ENCODE results near the gene CCP110.

The CCP110 gene

DNA sequence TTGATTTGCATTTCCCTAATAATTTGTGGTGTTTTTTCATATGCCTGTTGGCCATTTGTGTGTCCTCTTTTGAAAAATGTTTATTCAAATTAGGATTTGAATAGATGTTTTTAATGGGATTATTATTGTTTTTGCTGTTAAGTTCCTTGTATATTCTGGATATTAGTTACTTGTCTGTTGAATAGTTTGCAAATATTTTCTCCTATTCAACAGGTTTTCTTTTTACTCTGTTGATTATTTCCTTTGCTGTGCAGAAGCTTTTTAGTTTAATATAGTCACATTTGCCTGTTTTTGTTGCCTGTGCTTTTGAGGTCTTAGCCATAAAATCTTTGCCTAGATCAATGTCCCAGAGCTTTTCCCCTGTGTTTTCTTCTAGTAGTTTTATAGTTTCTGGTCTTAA is 11.4 kb upstream of the CCP110 start:
- peaks cover 31% of the 10 kb centered on the region for H3K4me1 ChIP-seq (ENCODE audit: insufficient read depth, low read length, poor library complexity, severe bottlenecking)
- no peaks in the 10 kb centered on the region for H3F3A ChIP-seq (ENCODE audit: low read depth)
- H3K79me2 ChIP-seq (ENCODE audit: insufficient read depth, low read length): peaks cover 33% of the 10 kb centered on the region; the same call in 1 of the 2 replicates
- H3K36me3 ChIP-seq (ENCODE audit: insufficient read depth, low read length): peaks cover 48% of the 10 kb centered on the region; the same call in 1 of the 2 replicates
- no peak for TF ChIP-seq EZH2phosphoT487 (IDR thresholded peaks at IDR 0.05; ENCODE audit: borderline replicate concordance)
- TF ChIP-seq, protein P1, sequence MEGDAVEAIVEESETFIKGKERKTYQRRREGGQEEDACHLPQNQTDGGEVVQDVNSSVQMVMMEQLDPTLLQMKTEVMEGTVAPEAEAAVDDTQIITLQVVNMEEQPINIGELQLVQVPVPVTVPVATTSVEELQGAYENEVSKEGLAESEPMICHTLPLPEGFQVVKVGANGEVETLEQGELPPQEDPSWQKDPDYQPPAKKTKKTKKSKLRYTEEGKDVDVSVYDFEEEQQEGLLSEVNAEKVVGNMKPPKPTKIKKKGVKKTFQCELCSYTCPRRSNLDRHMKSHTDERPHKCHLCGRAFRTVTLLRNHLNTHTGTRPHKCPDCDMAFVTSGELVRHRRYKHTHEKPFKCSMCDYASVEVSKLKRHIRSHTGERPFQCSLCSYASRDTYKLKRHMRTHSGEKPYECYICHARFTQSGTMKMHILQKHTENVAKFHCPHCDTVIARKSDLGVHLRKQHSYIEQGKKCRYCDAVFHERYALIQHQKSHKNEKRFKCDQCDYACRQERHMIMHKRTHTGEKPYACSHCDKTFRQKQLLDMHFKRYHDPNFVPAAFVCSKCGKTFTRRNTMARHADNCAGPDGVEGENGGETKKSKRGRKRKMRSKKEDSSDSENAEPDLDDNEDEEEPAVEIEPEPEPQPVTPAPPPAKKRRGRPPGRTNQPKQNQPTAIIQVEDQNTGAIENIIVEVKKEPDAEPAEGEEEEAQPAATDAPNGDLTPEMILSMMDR (conservative IDR thresholded peaks at IDR 0.05; ENCODE audit: low read length): no peak
- H3K27me3 ChIP-seq (ENCODE audit: insufficient read depth, low read length, poor library complexity, severe bottlenecking): no peaks in the 10 kb centered on the region
- H2AFZ ChIP-seq (ENCODE audit: low read length): no peak overlapping the region
- H3K9me2 ChIP-seq (replicated peaks; ENCODE audit: low read depth, low read length): no peaks in the 10 kb centered on the region
- no peak overlapping the region for H3K4me3 ChIP-seq (ENCODE audit: low read length, poor library complexity, severe bottlenecking)
- H3K9me3 ChIP-seq (ENCODE audit: insufficient read depth, low read depth, low read length): no peaks in the 10 kb centered on the region
- H3K4me2 ChIP-seq (ENCODE audit: low read depth, low read length, poor library complexity, severe bottlenecking): no peak overlapping the region
- no peak overlapping the region for H3K9ac ChIP-seq (ENCODE audit: low read depth, low read length, poor library complexity, severe bottlenecking)
- H4K20me1 ChIP-seq (ENCODE audit: insufficient read depth, low read length, poor library complexity, severe bottlenecking): peaks cover 13% of the 10 kb centered on the region

DNA sequence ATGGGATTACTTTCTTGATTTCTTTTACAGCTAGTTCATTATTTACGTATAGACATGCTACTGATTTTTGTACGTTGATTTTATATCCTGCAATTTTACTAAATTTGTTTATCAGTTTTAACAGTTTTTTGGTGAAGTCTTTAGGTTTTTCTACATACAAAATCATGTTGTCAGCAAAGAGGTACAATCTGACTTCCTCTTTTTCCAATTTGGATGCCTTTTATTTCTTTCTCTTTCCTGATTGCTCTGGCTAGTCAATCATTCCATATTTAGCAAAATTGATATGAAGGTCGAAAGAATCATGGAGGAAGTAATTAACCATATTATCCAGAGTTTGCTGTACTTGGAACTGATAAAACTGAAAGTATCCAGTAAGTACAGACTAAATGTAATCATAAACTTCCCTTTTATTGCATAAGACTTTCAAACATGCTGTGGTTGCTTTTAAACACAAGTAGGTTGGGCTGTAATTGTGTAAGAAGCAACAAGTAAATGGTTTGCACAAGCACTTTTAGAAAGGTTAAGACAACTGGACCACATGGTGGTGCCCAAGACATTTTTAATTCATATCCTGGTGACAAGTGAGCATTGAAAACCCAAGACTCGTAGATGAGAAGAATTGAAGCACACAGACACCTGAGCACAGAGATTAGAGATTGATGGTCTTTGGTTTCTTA is 10.2 kb upstream of the CCP110 start:
- TF ChIP-seq, protein P1 (conservative IDR thresholded peaks at IDR 0.05; ENCODE audit: low read length): peak; percentile 40; the same call in 1 of the 2 replicates
- TF ChIP-seq EZH2phosphoT487 (IDR thresholded peaks at IDR 0.05; ENCODE audit: borderline replicate concordance): no peak
- Histone ChIP-seq H4K20me1 (ENCODE audit: insufficient read depth, low read length, poor library complexity, severe bottlenecking) (peaks cover 26% of the 10 kb centered on the region), H3K4me3 (ENCODE audit: low read length, poor library complexity, severe bottlenecking) (peak overlapping the region; percentile 21), H3K9me3 (ENCODE audit: insufficient read depth, low read depth, low read length) (no peaks in the 10 kb centered on the region), H3K4me1 (ENCODE audit: insufficient read depth, low read length, poor library complexity, severe bottlenecking) (peaks cover 42% of the 10 kb centered on the region), H3K27me3 (ENCODE audit: insufficient read depth, low read length, poor library complexity, severe bottlenecking) (no peaks in the 10 kb centered on the region), H3K4me2 (ENCODE audit: low read depth, low read length, poor library complexity, severe bottlenecking) (peak overlapping the region; percentile 81), H3K36me3 (ENCODE audit: insufficient read depth, low read length) (peaks cover 36% of the 10 kb centered on the region; the same call in 1 of the 2 replicates), H3F3A (ENCODE audit: low read depth) (no peaks in the 10 kb centered on the region), H3K9ac (ENCODE audit: low read depth, low read length, poor library complexity, severe bottlenecking) (no peak overlapping the region), H3K79me2 (ENCODE audit: insufficient read depth, low read length) (peaks cover 45% of the 10 kb centered on the region; the same call in 1 of the 2 replicates), H3K9me2 (replicated peaks; ENCODE audit: low read depth, low read length) (no peaks in the 10 kb centered on the region), H2AFZ (ENCODE audit: low read length) (no peak overlapping the region)

GRCh38 chr16:19515757-19516156 is 8.0 kb upstream of the CCP110 start:
- Histone ChIP-seq H3K4me3 (ENCODE audit: low read length, poor library complexity, severe bottlenecking) (peak overlapping the region; percentile 16), H3K4me2 (ENCODE audit: low read depth, low read length, poor library complexity, severe bottlenecking) (peak overlapping the region; percentile 81), H4K20me1 (ENCODE audit: insufficient read depth, low read length, poor library complexity, severe bottlenecking) (peaks cover 43% of the 10 kb centered on the region), H2AFZ (ENCODE audit: low read length) (no peak overlapping the region), H3K79me2 (ENCODE audit: insufficient read depth, low read length) (peaks cover 66% of the 10 kb centered on the region), H3K9me2 (replicated peaks; ENCODE audit: low read depth, low read length) (no peaks in the 10 kb centered on the region), H3K36me3 (ENCODE audit: insufficient read depth, low read length) (peaks cover 23% of the 10 kb centered on the region; the same call in 1 of the 2 replicates), H3K9me3 (ENCODE audit: insufficient read depth, low read depth, low read length) (no peaks in the 10 kb centered on the region), H3K9ac (ENCODE audit: low read depth, low read length, poor library complexity, severe bottlenecking) (no peak overlapping the region), H3F3A (ENCODE audit: low read depth) (no peaks in the 10 kb centered on the region), H3K27me3 (ENCODE audit: insufficient read depth, low read length, poor library complexity, severe bottlenecking) (no peaks in the 10 kb centered on the region), H3K4me1 (ENCODE audit: insufficient read depth, low read length, poor library complexity, severe bottlenecking) (peaks cover 58% of the 10 kb centered on the region)
- no peak for TF ChIP-seq EZH2phosphoT487 (IDR thresholded peaks at IDR 0.05; ENCODE audit: borderline replicate concordance)
- TF ChIP-seq, protein P1 (conservative IDR thresholded peaks at IDR 0.05; ENCODE audit: low read length): no peak

Measured in Loucy (cell line).